Measurements from ENCODE around the gene MRPL21. TPM values are rescaled to one million over a fixed set of nuclear protein-coding genes. Genes with fewer than 3 reads are reported as not detected.
A peak's percentile ranks its signal among the peaks of the same experiment; 100 is the strongest.

The MRPL21 gene
- total and polyA plus RNA-seq, 8 donors, result 32.4 to 67.2 (median 58.3) TPM

GRCh38 chr11:68896171-68896959 lies 7.3 kb downstream of the MRPL21 start:
- ATAC-seq (no peak), DNase-seq (no peak)
- Histone ChIP-seq H3K9me3 (no peaks in the 10 kb centered on the region), H3K4me3 (no peak overlapping the region), H3K4me1 (no peaks in the 10 kb centered on the region), H3K27me3 (no peaks in the 10 kb centered on the region), H3K36me3 (peaks cover 0 to 86% of the 10 kb centered on the region in 2 donors), H3K27ac (no peak overlapping the region)
- intact Hi-C loops (cut with DNase I), result no loop called here
- no peak for TF ChIP-seq CTCF (IDR thresholded peaks at IDR 0.05)

GRCh38 chr11:68893282-68893681 lies 10.3 kb downstream of the MRPL21 start:
- Histone ChIP-seq H3K9me3 (no peaks in the 10 kb centered on the region), H3K27me3 (no peaks in the 10 kb centered on the region), H3K4me3 (no peak overlapping the region), H3K27ac (no peak overlapping the region), H3K4me1 (no peaks in the 10 kb centered on the region), H3K36me3 (peaks cover 0 to 85% of the 10 kb centered on the region in 2 donors)
- no peak for TF ChIP-seq CTCF (IDR thresholded peaks at IDR 0.05)
- DNase-seq, result peak in 1 of 4 donors; percentile 22
- no peak for ATAC-seq
- intact Hi-C loops (cut with DNase I), result no loop called here

- H3K4me1 ChIP-seq, result no peaks in the 10 kb centered on the region
- DNase-seq, result no peak
- intact Hi-C loops (cut with DNase I), result no loop called here
- H3K4me3 ChIP-seq, result no peak overlapping the region
- no peak for ATAC-seq
- H3K9me3 ChIP-seq, result no peaks in the 10 kb centered on the region
- TF ChIP-seq CTCF (IDR thresholded peaks at IDR 0.05), result no peak
- peaks cover 0 to 78% of the 10 kb centered on the region in 2 donors for H3K36me3 ChIP-seq
- no peaks in the 10 kb centered on the region for H3K27me3 ChIP-seq
- no peak overlapping the region for H3K27ac ChIP-seq
Measured at GRCh38 chr11:68892576-68892975, 11.1 kb downstream of the MRPL21 start.

GRCh38 chr11:68891351-68891948 lies 12.2 kb downstream of the MRPL21 start:
- Histone ChIP-seq H3K36me3 (peaks cover 0 to 67% of the 10 kb centered on the region in 2 donors), H3K9me3 (no peaks in the 10 kb centered on the region), H3K27me3 (no peaks in the 10 kb centered on the region), H3K27ac (no peak overlapping the region), H3K4me3 (no peak overlapping the region), H3K4me1 (no peaks in the 10 kb centered on the region)
- no peak for TF ChIP-seq CTCF (IDR thresholded peaks at IDR 0.05)
- ATAC-seq (no peak), DNase-seq (peak in 1 of 4 donors; percentile 39)
- intact Hi-C loops (cut with DNase I), result no loop called here

GRCh38 chr11:68890490-68891231 lies 13.0 kb downstream of the MRPL21 start:
- Histone ChIP-seq H3K27ac (no peak overlapping the region), H3K4me3 (no peak overlapping the region), H3K36me3 (peaks cover 0 to 59% of the 10 kb centered on the region in 2 donors), H3K9me3 (no peaks in the 10 kb centered on the region), H3K27me3 (no peaks in the 10 kb centered on the region), H3K4me1 (no peaks in the 10 kb centered on the region)
- TF ChIP-seq CTCF (IDR thresholded peaks at IDR 0.05), result no peak
- intact Hi-C loops (cut with DNase I), result no loop called here
- ATAC-seq (peak; percentile 81), DNase-seq (peak in 3 of 4 donors; percentile 48 to 53 (median 53))
